ENCODE data around the gene LRCH1. TPM values are rescaled to one million over a fixed set of nuclear protein-coding genes. Genes with fewer than 3 reads are reported as not detected.
A peak's percentile ranks its signal among the peaks of the same experiment; 100 is the strongest.

The LRCH1 gene
- total RNA-seq, 2 experiments from 2014 or later: 16.7 to 27.8 TPM

DNA sequence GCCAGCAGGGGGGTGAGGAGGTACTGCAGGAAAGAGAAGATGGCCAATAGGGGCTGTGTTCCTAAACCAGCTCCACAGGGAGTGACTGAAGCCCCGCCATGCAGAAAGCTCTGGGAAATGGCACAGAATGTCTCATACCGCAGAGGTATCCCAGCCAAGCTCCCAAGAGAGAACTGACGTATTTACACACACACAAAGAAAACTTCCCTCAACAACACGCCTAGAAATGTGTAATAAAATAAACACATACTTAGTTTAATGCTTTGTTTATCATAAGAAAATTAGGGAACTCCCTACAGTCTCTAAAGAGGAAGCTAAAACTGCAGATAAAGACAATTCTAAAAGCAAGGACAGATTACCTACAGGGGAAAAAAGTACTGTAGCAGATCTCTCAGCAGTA lies 204.0 kb downstream of the LRCH1 start:
- no peak overlapping the region for H3K4me3 ChIP-seq (ENCODE audit: low read depth, low read length, poor library complexity, severe bottlenecking)
- peaks cover 18% of the 10 kb centered on the region for H3K36me3 ChIP-seq (ENCODE audit: insufficient read depth, low read length)
- no TSS peak for BruUV-seq (replicated peaks)
- H2AFZ ChIP-seq (ENCODE audit: low read length): no peak overlapping the region
- TF ChIP-seq EZH2phosphoT487 (IDR thresholded peaks at IDR 0.05; ENCODE audit: borderline replicate concordance, low read depth, low read length): no peak
- TF ChIP-seq CTCF (conservative IDR thresholded peaks at IDR 0.05; ENCODE audit: low read length): no peak
- H3K79me2 ChIP-seq (ENCODE audit: insufficient read depth, low read depth, low read length): no peaks in the 10 kb centered on the region
- no peak for DNase-seq (ENCODE audit: low spot score)
- H3K27ac ChIP-seq (ENCODE audit: low read depth, low read length, poor library complexity, severe bottlenecking): no peak overlapping the region
- no peaks in the 10 kb centered on the region for H3K9me2 ChIP-seq (ENCODE audit: insufficient read depth, low read length)
- no peaks in the 10 kb centered on the region for H3K9me3 ChIP-seq (ENCODE audit: low read length)
- ChIA-PET CTCF (ENCODE audit: unreplicated experiment) (no interaction called here), POLR2A (no interaction called here)
- no peak overlapping the region for H3K4me2 ChIP-seq (ENCODE audit: low read length)
- intact Hi-C loops (cut with micrococcal nuclease; ENCODE audit: unreplicated experiment): no loop called here
- no peaks in the 10 kb centered on the region for H4K20me1 ChIP-seq (ENCODE audit: insufficient read depth, low read length)
- H3K4me1 ChIP-seq (ENCODE audit: insufficient read depth, low read length, poor library complexity, severe bottlenecking): peaks cover 15% of the 10 kb centered on the region

- TF ChIP-seq CTCF (conservative IDR thresholded peaks at IDR 0.05; ENCODE audit: low read length) (no peak), EZH2phosphoT487 (IDR thresholded peaks at IDR 0.05; ENCODE audit: borderline replicate concordance, low read depth, low read length) (no peak)
- Histone ChIP-seq H3K9me2 (ENCODE audit: insufficient read depth, low read length) (no peaks in the 10 kb centered on the region), H3K9me3 (ENCODE audit: low read length) (no peaks in the 10 kb centered on the region), H3K4me1 (ENCODE audit: insufficient read depth, low read length, poor library complexity, severe bottlenecking) (peaks cover 11% of the 10 kb centered on the region), H2AFZ (ENCODE audit: low read length) (no peak overlapping the region), H3K4me2 (ENCODE audit: low read length) (no peak overlapping the region), H3K27ac (ENCODE audit: low read depth, low read length, poor library complexity, severe bottlenecking) (no peak overlapping the region), H3K4me3 (ENCODE audit: low read depth, low read length, poor library complexity, severe bottlenecking) (no peak overlapping the region), H3K36me3 (ENCODE audit: insufficient read depth, low read length) (peaks cover 12% of the 10 kb centered on the region), H3K79me2 (ENCODE audit: insufficient read depth, low read depth, low read length) (no peaks in the 10 kb centered on the region), H4K20me1 (ENCODE audit: insufficient read depth, low read length) (no peaks in the 10 kb centered on the region)
- ChIA-PET POLR2A (interaction anchor here (0.6 kb wide), 1 partner anchor 187 kb away, joined by 4 read pairs; no protein-coding TSS in a partner anchor), CTCF (ENCODE audit: unreplicated experiment) (no interaction called here)
- no TSS peak for BruUV-seq (replicated peaks)
- DNase-seq (ENCODE audit: low spot score): no peak
- intact Hi-C loops (cut with micrococcal nuclease; ENCODE audit: unreplicated experiment): no loop called here
Observed at GRCh38 chr13:46757640-46758039, 204.7 kb downstream of the LRCH1 start.

GRCh38 chr13:46759846-46760245 lies 206.9 kb downstream of the LRCH1 start:
- H3K9me2 ChIP-seq (ENCODE audit: insufficient read depth, low read length): no peaks in the 10 kb centered on the region
- intact Hi-C loops (cut with micrococcal nuclease; ENCODE audit: unreplicated experiment): no loop called here
- CTCF ChIA-PET (ENCODE audit: unreplicated experiment): interaction anchor here (0.5 kb wide), 1 partner anchor 210 kb away, joined by 3 read pairs; no protein-coding TSS in a partner anchor
- no peaks in the 10 kb centered on the region for H4K20me1 ChIP-seq (ENCODE audit: insufficient read depth, low read length)
- H3K27ac ChIP-seq (ENCODE audit: low read depth, low read length, poor library complexity, severe bottlenecking): no peak overlapping the region
- no peaks in the 10 kb centered on the region for H3K36me3 ChIP-seq (ENCODE audit: insufficient read depth, low read length)
- peak overlapping the region; percentile 67 for H2AFZ ChIP-seq (ENCODE audit: low read length)
- TF ChIP-seq CTCF (conservative IDR thresholded peaks at IDR 0.05; ENCODE audit: low read length) (no peak), EZH2phosphoT487 (IDR thresholded peaks at IDR 0.05; ENCODE audit: borderline replicate concordance, low read depth, low read length) (no peak)
- H3K79me2 ChIP-seq (ENCODE audit: insufficient read depth, low read depth, low read length): no peaks in the 10 kb centered on the region
- peak; percentile 16 for DNase-seq (ENCODE audit: low spot score)
- peak overlapping the region; percentile 41 for H3K4me2 ChIP-seq (ENCODE audit: low read length)
- no peaks in the 10 kb centered on the region for H3K9me3 ChIP-seq (ENCODE audit: low read length)
- H3K4me3 ChIP-seq (ENCODE audit: low read depth, low read length, poor library complexity, severe bottlenecking): no peak overlapping the region
- peaks cover 11% of the 10 kb centered on the region for H3K4me1 ChIP-seq (ENCODE audit: insufficient read depth, low read length, poor library complexity, severe bottlenecking)
- no TSS peak for BruUV-seq (replicated peaks)
- POLR2A ChIA-PET: interaction anchor here (0.6 to 0.7 kb wide), 2 partner anchors 236 to 1172 kb away, joined by 4 to 6 read pairs; no protein-coding TSS in a partner anchor
